C4-2B (cell line): ENCODE data around the gene CYP2J2.

ENCODE experiments used
- ZFX ChIP-seq: fragments of 450-650 bp; IDR thresholded peaks from 2 replicates; pipeline ENCODE4 v1.6.1; 2017
- TF ChIP-seq, protein P1 (sequence below): fragments of 450-650 bp; conservative IDR thresholded peaks from 2 replicates; pipeline ENCODE4 v1.5.1; 2017; ENCODE audit warnings: mild to moderate bottlenecking

DNA sequence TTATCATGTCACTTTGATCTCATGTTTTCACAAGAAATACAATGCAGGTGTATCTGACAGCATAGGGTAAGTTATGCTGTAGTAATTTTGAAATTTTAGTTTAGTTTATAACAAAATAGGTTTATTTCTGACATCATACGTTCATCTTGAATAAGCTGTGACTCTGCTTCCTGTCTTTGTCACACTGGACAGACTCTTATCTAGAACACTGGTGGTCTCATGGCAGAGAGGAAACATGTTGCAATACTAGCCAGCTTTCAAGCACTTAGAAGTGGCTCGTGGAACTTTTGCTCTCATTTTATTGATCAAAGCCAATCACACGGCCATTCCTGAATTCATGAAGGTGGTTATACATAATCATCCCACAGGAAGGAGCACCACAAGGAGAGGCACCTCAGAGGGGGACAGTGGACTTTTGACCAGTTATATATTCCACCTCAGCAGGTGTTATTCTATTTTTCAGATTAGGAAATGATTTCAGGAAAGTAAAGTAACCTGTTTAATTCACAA lies 46.5 kb downstream of the CYP2J2 start:
- TF ChIP-seq, protein P1, sequence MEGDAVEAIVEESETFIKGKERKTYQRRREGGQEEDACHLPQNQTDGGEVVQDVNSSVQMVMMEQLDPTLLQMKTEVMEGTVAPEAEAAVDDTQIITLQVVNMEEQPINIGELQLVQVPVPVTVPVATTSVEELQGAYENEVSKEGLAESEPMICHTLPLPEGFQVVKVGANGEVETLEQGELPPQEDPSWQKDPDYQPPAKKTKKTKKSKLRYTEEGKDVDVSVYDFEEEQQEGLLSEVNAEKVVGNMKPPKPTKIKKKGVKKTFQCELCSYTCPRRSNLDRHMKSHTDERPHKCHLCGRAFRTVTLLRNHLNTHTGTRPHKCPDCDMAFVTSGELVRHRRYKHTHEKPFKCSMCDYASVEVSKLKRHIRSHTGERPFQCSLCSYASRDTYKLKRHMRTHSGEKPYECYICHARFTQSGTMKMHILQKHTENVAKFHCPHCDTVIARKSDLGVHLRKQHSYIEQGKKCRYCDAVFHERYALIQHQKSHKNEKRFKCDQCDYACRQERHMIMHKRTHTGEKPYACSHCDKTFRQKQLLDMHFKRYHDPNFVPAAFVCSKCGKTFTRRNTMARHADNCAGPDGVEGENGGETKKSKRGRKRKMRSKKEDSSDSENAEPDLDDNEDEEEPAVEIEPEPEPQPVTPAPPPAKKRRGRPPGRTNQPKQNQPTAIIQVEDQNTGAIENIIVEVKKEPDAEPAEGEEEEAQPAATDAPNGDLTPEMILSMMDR = no peak
- no peak for TF ChIP-seq ZFX
